ENCODE data around the gene C9orf152.

DNA sequence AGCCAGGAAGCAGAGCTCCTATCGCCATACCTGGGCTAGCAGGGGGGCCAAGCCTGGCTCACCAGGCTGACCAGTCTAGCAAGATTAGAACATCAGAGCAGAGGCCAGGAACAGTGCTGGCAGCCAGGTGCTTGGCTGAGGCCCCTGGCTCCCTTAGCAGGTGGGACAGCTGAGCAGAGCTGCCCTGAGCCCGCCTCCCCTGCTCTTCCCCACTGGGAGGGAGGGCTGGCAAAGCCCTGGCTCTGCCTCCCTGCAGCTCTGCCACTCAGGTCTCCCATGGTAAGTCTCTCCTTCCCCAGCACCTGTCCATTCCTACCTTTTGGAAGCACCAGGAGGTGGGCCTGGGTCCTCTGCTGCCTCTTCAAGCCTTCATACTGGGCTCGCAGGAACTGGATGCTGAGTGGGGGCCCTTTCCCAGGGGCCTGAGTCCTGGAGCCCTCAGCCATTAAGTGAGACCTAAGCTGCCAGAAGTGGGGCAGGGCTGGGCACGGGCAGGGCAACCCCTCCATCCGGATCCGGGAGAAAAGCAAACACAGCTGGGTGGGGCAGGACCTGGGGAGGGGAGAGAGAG is 803 bp downstream of the C9orf152 start:
- TF ChIP-seq CTCF (IDR thresholded peaks at IDR 0.05), result no peak
- peak in 1 of 2 donors; percentile 20 for TF ChIP-seq POLR2AphosphoS5 (IDR thresholded peaks at IDR 0.05)
- peak in 2 of 4 donors; percentile 27 to 72 for TF ChIP-seq POLR2A (IDR thresholded peaks at IDR 0.05)
